CD4-positive, alpha-beta T cell treated with Interleukin-1 beta for 1 hour (primary cell): Measurements from ENCODE around the gene TSHZ2.
"Not testable (repeated sequence)": the region's sequence is repeated elsewhere in the genome, so short reads cannot be mapped to it uniquely, and the experiment has no call there.

Source experiments
- DNase-seq, 2 donors: peaks; one replicate each; pipeline ENCODE4 v3.0.0-alpha.2; 2020 to 2022

Gene TSHZ2

DNA sequence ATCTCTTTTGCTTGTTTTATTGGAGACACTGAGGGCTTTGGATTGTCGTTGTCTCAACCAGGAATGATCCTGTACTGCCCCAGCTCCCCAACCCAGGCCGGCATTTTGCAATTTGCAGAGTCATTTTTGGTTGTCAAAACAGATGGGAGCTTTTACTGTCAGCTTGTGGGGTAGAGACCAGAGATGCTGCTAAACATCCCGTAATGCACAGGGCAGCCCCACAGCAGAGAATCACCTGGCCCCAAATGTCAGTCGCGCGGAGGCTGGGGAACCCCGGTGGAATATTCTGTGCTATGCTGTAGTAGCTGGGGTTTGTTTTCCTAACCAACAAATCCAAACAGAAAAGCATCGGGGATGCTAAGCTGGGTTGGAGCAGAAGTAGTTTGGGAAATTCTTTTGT, 99.7 kb downstream of the TSHZ2 start:
- no peak for DNase-seq

DNA sequence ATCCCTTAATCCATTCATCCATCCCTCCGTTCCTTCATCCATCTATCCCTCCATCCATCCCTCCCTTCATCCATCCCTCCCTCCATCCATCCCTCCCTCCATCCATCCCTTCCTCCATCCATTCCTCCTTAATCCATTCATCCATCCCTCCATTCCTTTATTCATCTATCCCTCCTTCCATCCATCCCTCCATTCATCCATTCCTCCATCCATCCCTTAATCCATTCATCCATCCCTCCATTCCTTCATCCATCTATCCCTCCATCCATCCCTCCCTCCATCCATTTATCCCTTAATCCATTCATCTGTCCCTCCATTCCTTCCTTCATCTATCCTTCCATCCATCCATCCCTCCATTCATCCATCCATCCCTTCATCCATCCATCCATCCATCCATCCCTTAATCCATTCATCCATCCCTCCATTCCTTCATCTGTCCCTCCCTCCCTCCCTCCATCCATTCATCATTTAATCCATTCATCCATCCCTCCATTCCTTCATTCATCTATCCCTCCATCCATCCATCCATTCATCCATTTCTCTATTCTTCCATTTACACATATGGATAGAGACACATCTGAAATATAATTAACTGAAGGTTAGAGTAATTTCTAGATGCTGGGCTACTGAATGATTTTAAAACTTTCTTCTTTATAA, 100.9 kb downstream of the TSHZ2 start:
- DNase-seq: no peak

DNA sequence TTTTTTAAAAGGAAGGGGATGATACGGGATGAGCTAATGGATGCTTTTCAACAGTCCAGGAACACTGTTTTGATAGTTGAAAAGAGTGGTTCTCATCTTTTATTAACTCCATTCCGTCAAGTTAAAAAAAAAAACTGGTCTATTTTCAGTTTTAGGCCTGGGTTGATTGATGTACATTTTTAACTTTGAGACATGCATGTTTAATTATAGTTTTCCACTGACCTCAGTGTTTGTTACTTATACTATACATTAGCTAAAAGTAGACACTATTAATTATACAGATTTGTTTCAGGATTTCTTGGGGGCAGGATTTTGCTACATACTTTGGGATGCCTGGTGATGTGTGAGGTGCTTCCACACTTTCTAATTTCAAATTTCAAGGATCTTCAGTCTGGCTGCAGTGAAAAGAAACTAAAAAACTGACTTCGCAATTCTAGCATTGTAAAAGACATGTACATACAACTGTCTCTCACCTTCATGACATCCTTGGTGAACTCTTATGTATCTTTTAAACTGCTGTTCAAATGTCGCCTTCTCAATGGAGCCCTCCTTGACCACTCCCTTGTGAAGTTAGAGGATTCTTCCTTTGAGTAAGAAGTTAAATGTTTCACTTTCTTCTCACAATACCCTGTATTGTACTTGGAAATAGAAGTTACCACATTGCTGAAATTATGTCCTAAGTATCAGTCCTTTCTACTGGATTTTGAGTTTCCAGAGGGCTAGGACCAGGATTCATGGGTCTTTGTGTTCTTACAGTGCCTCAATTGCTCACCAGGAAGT, 101.7 kb downstream of the TSHZ2 start:
- DNase-seq: no peak

DNA sequence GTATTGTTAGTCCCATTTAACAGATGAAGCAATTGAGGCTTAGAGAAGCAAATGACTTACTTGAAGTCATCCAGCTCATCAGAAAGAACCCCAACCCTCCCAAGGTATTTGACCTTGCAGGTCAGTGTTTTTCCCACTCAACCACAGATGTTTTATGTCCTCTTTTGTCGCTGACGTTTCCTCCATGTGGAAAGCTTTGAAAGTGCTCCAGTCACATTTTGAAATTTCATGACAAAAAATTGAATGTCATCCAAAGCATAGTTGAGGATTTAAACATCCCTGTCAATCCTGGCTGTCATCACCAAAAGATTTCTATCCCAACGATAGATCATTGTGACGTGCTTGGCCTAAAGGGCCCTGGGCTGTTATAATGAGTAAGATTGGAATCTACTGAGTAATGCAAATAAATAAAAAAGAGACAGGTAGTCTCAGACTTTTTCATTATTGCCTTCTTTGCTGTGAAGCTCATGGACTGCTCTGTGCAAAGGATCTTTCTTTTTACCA, 102.7 kb downstream of the TSHZ2 start:
- DNase-seq: no peak

DNA sequence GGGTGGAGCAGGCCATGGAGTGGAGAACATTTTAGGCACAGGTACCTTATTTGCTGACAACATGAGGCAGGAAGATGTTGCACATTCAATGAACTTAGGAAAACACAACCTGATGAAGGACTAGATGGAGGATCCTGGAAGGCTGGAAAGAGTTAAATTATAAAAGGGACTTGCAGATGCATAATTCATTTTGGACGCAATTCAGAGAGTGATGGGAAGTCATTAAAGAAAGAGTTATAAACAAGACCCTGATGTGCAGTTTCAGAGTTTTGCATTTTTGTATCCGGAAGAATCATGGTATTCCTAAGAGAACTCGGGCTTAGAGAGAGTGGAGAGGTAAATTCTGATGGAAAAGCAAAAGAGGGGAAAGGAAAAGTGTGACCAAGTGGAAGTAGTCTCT, 104.5 kb downstream of the TSHZ2 start:
- DNase-seq: no peak

DNA sequence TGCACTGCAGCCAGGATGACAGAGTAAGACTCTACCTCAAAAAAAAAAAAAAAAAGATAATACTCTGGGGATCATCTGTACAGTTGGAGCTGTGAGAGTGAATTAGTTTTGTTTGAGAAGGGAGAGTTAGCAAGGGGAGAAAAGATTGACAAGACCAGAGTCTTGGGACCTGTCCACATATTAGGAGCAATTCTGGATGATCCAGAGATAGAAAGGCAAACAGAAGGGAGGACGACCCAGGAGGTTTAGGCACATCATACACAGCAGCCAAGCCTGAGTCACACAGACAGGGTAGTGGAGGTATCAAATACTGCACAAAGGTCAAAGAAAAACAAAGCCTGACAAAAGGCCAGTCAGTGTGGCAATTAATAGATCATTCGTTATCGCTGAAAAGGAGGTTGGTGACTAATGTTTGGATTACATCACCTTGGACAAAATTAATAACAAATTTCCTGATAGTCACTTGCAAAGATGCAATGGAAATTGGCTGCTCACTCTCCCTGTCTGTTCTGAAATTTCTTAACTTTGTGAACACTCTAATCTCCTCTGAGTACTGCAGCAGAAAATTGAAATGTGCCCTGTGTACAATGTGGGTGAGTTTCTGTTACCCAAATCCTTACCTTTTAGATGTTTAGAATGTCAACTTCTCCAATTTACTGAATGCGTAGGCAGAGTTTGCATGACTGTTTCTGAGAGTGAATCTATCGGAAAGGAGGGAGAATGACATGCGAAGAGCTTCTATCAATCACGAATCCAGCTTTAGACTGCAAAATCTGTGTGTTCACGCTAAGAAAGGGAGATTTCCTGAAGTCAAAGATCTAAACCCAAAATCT, 105.4 kb downstream of the TSHZ2 start:
- no peak for DNase-seq

DNA sequence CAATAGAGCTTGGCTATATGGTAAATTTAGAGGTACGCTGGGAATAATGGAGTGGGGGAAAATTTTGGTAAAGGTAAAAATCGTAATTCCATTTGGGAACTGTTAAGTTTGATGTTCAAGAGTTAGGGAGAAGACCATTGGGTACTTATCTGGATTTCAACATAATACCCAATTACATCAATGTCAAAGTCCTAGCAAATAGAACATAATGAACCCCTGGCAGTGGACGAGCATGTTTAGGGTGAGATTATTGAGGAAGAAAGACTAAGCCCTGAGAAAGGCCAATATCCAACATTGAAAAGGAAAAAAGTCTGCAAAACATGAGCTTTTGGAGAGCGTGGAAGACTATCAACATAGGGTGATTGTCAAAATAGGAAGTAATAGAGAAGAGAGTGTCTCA, 106.6 kb downstream of the TSHZ2 start:
- no peak for DNase-seq

DNA sequence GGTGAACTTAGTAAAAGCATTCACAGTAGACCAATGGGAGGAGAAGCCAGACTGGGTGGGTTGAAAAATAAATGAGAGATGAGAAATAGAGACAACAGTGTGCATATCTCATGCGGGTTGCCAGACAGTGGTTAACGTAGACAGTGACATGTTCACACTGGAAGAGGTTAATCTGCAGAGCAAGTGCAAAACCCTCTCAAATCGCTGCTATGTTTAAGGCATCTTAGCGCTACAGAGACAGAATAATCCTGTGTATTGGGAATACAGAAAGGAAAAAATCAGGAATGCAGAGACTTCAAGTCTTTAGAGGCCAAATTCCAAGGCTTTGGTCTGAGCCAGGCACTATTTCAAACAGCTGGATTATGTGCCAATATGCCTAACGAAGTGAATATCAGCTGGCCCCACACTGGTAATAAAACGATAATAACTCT, 107.1 kb downstream of the TSHZ2 start:
- DNase-seq: no peak

DNA sequence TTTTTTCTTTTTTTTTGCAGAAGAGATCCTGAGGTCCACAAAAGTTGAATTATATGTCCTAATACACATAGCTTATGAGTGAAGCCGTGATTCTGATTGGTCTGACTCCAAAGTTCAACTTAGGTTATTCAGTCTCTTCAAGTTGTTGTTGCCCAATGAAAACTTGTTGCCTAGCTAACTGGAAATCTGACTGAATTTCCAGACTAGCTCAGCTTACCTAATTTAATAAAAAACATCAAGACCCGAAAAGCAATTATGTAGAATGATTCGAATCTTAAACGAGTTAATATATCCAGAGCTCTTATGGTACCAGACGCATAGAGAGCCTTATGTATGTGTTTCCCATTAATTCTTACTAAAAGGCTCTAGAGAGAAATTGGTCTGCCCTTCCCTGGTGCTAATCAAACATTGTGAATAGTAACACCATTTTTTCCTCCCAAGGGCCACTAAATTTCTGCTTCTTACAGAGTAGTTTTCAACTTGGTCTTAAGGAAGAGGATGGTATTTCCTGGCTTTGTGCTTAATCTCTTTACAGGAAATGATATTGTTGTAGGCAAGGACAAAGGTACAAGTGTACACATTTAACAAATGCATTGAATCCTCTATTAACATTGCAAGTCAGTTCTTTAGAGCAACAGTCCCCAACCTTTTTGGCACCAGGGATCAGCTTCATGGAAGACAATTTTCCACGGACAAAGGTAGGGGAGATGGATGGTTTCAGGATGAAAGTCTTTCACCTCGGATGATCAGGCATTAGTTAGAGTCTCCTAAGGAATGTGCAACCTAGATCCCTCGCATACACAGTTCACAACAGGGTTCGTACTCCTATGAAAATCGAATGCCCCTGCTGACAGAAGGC, 107.9 kb downstream of the TSHZ2 start:
- no peak for DNase-seq

DNA sequence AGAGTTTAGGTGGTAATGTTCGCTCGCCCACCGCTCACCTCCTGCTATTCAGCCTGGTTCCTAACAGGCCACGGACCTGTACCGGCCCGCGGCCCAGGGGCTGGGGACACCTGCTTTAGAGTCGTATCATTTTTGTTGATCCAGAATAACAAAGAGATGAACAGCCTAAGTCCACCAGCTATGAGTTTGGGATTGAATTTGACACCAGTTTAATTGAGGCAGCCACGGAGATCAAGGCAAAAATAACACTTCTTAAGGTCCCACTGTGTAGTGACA, 108.5 kb downstream of the TSHZ2 start:
- DNase-seq: no peak

DNA sequence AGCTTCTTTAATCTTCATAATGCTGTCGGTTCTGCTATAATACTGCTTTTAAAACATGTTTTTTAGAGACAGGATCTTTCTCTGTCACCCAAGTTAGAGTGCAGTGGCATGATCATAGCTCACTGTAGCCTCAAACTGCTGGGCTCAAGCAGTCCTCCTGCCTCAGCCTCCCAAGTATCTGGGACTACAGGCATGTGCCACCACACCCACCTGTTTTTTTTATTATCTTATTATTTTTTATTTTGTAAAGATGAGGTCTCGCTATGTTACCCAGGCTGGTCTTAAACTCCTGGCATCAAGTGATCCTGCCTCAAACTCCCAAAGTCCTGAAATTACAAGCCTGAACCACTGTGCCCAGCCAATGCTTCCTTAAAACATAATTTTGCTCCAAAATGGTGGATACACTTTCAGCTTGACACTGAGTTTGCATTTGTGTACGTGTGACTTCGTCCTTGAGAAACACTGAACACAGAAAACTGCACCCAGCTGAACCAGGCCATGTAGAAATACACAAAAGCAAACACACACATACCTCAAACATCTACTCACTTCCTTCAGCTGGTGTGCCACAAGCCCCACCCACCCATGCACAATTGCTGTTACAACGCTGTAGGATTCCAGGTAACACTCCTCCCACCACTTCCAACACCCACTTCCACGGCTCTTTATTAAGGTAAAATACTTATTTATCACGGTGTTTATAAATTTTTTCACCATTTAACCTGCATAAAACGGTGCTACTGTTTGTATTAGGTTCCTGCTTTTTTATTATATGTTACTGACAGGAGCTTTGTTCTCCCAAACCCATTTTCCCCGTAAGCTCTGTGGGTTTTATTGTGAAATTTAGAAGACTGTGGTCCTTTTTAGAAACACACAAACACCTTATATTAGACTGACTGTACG, 109.1 kb downstream of the TSHZ2 start:
- no peak for DNase-seq

DNA sequence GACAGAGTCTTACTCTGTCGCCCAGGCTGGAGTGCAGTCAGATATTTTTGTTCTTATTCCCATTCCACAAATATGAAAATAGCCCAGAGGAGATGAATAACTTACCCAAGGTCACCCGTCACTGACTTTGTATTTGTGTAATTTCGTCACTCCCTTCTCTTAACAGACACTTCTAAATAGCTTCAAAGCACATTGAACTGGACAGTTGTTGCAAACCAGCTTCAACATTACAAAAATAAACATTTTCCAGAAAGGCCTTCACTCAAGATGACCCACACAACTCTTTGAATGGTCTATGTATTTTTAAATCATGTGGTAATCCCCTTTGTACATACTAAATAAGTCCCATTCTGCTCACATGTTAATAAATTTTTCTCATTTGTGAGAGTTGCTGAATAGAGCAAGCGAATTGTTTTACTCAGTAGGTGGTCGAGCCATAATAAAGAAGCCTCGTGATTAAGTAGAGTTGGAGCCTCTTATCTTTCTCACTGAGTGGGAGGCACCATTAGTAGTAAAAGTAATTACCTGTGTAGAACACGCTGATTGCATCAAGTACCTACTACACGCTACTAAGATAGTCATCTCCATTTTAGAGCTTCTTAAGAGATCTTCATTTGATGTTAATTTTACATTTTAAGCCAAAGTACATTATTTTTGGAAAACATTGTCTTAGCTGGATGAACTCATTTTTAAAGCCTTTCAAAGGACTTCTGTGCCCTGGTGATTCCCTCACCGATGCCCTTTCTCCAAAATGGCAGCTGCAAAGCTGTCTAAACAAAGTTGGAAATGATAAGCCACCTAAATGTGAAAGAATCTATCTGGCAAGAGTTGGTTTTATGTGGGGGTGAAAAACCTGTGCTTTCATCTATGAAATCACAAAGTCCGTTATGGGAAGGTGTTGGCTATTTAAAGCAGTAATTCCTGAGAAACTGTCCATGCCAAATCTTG, 110.0 kb downstream of the TSHZ2 start:
- no peak for DNase-seq

DNA sequence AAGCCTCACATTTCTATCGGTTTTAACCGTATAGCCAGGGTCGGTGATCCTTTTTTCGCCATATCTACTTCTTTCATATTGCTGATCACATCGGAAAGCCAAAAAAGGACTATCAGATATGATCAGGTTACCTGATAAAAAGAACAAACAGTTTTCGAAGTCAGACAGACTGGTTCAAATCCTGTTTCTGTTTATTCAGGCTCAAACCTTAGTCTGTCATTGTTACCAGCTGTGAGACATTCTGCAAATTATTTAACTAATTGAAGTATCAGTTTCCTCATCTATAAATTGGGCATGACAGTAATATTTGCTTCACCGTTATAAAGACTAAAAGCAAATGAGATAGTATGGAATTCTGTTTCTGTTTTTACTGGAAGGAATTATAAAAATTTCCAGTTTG, 111.3 kb downstream of the TSHZ2 start:
- no peak for DNase-seq

DNA sequence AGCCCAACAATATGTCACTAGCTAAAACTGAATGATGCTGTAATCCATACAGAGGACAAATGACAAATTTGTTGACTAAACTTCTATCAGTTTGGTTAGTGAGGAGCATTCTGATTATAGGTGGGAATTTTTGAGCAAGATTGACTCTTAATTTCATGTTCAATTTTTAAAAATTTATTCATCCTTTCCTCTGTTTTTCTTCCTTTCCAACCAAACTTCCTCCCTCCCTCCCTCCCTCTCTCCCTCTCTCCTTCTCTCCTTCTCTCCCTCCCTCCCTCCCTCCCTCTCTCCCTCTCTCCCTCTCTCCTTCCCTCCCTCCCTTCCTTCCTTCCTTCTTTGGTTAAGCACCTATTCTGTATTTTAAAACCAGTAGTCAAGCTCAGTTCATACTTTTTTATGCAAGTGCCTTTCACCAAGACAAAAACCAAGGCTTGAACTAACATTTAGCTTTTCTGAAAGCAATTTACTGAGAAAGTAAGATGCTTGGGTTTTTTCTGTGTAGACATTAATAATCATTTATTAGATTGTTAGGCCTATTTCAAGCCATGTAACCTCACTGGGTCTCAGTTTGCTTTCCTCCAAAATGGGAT, 112.3 kb downstream of the TSHZ2 start:
- no peak for DNase-seq

DNA sequence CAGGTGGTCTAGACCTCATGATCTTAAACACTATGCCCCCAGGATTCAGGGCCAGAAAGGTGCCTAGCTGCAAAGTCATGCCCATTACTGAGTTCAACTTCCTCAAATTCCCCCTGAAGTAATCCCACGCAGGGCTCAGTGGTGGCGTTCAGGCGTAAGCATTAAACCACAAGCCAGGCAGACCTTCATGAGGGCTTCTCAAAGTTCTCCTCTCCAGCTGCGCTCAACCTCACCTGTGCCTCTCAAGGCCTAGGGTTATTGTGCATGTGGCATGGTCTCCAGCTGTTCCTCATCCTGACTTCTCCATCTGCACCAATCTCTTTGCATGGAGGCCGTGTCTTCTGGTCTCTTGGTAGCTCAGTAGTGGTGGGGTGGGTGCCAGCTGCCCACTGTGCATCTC, 113.6 kb downstream of the TSHZ2 start:
- no peak for DNase-seq

DNA sequence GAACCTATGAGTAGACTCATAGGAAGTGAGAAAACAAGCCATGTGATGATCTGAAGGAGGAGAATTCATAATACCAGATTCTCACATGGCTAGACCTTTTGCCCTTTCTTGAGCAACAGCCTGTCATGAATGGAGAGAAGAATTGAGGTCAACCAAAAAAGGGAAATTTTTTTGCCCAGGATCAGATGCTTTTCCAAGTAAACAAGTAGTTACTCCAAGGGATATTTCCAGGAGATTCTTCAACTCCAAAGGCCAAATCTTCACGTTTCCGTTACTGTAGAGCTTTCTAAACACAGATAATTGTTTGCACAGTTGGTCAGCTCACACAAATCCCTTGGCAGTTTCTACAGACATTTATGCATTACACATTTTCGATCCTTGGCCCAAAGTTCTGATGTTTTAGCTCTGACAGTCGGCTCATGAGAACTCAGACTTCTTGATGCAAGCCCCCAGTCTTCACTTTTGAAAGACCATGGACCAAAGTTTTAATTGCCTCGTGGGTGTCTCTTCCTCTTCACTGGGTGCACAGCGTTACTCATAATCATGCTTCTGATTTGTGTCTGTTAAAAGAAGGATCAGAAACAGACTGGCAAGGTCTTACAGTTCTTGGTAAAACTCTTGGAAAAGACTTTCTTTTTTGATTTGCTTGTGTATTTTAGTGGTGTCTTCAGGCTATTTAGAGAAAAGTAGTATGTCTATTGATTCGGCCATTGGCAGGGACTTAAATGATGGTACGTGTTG, 115.0 kb downstream of the TSHZ2 start:
- DNase-seq: no peak

DNA sequence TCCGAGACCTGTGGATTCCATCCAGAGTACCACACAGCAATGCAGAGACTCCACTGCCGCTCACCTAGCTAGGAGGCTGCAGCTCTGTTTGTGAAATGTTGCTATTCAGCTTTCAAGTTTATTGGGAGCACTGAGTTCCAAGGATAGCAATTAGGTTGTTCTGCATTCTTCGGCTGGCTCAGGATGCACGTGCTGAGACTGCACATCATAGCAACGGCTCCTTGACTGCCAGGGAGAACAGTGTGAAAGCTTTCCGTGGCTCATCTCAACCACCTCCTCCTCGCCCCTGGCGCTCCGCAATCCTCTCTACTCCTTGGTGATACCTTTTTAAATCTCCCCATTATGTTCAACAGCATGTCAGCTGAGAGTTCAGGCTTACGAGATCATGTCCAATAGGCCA, 116.6 kb downstream of the TSHZ2 start:
- no peak for DNase-seq

DNA sequence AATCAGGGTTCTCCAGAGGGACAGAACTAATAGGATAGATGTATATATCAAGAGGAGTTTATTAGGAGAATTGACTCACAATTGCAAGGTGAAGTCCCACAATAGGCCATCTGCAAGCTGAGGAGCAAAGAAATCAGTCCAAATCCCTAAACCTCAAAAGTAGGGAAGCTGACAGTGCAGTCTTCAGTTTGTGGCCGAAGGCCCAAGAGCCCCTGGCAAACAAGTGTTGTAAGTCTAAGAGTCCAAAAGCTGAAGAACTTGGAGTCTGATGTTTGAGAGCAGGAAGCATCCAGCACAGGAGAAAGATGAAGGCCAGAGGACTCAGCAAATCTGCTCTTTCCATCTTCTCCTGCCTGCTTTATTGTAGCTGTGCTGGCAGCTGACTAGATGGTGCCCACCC, 117.7 kb downstream of the TSHZ2 start:
- DNase-seq: not testable (repeated sequence)

DNA sequence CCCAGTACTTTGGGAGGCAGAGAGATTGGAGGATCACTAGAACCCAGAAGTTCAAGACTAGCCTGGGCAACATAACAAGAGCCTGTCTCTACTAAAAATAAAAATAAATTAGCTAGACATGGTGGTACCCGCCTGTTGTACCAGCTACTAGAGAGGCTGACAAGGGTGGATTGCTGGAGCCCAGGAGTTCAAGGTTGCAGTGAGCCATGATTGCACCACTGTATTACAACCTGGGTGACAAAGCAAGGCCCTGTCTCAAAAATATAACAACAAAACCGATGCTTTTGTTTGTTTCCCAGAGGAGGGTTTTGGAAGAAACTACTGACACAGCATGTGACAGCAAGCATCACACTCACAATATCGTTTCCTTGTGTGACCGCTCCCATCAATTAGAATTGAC, 119.6 kb downstream of the TSHZ2 start:
- no peak for DNase-seq
